HG02610 (cell line): ENCODE results near the gene HSFY2.
"Not testable (repeated sequence)": the region's sequence is repeated elsewhere in the genome, so short reads cannot be mapped to it uniquely, and the experiment has no call there.

Experiments used
- ATAC-seq: cut with Tn5 transposase; IDR thresholded peaks from one replicate; pipeline ENCODE4 v1.9.1; 2021; ENCODE audit warnings: mild to moderate bottlenecking, moderate library complexity; ENCODE audit not compliant: unreplicated experiment

HSFY2 gene, protein sequence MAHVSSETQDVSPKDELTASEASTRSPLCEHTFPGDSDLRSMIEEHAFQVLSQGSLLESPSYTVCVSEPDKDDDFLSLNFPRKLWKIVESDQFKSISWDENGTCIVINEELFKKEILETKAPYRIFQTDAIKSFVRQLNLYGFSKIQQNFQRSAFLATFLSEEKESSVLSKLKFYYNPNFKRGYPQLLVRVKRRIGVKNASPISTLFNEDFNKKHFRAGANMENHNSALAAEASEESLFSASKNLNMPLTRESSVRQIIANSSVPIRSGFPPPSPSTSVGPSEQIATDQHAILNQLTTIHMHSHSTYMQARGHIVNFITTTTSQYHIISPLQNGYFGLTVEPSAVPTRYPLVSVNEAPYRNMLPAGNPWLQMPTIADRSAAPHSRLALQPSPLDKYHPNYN

DNA sequence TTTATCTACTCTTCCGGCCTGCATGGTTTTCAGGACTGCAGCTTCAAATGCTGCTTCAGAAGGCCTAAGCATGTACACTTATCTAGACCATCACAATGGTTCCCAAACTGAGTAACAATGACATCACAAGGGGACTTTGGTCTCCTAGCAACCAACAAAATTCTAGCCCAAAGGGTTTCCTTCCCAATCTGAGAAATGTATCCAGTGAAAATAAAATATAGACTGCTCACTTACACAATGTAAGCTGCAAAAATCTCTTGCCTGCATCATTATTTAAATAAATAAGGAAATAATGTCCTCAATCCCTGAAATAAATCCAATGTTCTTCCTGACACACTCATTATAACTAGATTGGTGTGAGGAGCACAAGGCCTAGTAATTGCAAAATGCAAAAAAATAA is at the start of gene HSFY2:
HSFY2 (minus strand) TSS at position 101 of the 400 bp plus-strand sequence. CDS start 117 bp downstream, outside the sequence.
- not testable (repeated sequence) for ATAC-seq

GRCh38 chrY:18815751-18816150 is 42.2 kb upstream of the HSFY2 start:
- ATAC-seq, result not testable (repeated sequence)

DNA sequence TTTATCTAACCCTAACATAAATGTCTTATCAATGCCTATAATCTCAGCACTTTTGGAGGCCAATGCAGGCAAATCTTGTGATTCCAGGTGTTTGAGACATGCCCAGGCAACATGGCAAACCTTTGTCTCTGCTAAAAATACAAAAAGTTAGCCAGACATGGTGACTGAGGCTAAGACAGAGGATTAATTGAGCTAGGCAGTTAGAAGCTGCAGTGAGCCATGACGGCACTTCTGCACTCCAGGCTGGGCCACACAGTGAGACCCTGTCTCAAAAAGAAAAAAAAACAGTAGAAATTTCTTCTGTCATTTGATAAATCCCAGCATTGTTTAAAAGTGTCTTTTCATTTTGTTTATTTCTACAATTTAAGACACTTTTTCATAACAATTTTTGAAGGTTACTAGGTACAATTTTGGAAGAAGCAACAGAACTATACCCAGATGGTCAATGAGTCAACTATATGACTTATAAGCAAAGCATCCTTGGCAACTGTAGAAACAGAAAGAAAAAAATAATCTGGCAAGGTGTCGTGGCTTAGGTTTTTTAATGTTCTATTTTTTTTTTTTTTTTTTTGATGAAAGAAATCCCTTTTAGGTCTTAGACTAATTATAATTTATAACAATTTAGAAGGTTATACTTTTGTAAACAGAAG is 15.3 kb upstream of the HSFY2 start:
- not testable (repeated sequence) for ATAC-seq

- not testable (repeated sequence) for ATAC-seq
Observed at GRCh38 chrY:18754077-18754476, 19.5 kb downstream of the HSFY2 start.

DNA sequence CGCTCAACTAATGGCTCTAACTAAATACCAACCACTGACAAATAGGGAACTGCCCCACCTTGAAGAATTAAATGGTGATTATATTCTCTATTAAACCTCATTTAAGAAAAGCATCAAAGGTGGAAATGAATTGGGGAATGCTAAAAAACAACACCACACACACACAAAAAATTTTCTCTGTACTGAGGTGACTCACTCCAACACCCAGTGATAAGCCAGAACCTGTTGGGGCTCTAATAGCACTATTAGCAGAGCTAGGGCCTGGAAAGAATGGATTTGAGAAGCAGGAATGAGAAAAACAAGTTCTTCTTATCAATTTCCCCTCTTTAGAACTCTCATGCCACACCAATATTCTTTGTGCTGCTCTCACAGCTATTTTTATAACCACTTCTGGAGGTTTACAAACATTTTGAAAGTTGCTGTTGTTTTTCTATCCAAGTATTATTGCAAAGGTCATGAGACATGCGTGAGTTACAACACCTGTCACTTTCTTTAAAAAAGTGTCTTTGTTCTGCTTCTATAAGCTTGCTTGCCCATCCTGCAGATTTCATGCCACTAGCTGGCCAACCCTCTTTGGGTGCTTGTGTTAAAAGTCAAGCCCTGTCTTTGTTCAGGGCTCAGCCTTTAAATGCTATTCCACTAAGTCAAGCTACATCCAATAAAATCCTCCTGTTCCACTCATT is 20.3 kb downstream of the HSFY2 start:
- ATAC-seq, result not testable (repeated sequence)

DNA sequence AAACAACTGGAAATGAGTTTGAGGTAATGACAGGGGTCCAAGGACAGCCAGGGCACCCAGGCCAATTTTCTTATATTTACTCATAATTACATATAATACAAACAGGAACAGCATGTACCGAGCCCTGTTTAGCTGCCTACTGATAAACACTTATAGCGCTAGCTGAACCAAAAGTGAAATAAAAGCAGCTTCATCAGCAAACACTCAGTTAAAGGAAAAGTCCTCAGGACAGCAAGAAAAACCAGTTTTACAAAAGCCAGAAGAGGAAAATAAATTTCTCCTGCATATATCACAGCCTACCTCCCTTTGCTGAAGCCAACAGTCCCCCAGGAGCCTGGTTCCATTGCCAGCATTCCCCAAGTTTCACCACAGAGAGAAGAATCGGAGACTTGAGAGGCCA is 49.8 kb downstream of the HSFY2 start:
- ATAC-seq, result not testable (repeated sequence)
